HG03280 (cell line): ENCODE results near the gene RIT2.
"Not testable (repeated sequence)": the region's sequence is repeated elsewhere in the genome, so short reads cannot be mapped to it uniquely, and the experiment has no call there.

Experiments
- ATAC-seq: cut with Tn5 transposase; IDR thresholded peaks from one replicate; pipeline ENCODE4 v1.9.1; 2021; ENCODE audit warnings: mild to moderate bottlenecking, moderate library complexity; ENCODE audit not compliant: unreplicated experiment

RIT2 gene

GRCh38 chr18:42854558-42854957 lies 260.9 kb downstream of the RIT2 start:
- no peak for ATAC-seq

- no peak for ATAC-seq
Observed at GRCh38 chr18:42850174-42851083, 265.1 kb downstream of the RIT2 start.

- ATAC-seq: no peak
Observed at GRCh38 chr18:42839408-42839807, 276.1 kb downstream of the RIT2 start.

- ATAC-seq: no peak
Observed at GRCh38 chr18:42838546-42839145, 276.8 kb downstream of the RIT2 start.

GRCh38 chr18:42830936-42831335 lies 284.5 kb downstream of the RIT2 start:
- no peak for ATAC-seq

GRCh38 chr18:42828881-42829280 lies 286.6 kb downstream of the RIT2 start:
- ATAC-seq: no peak

- no peak for ATAC-seq
Observed at GRCh38 chr18:42824178-42824577, 291.3 kb downstream of the RIT2 start.

GRCh38 chr18:42822711-42823110 lies 292.8 kb downstream of the RIT2 start:
- ATAC-seq: no peak

GRCh38 chr18:42821492-42821891 lies 294.0 kb downstream of the RIT2 start:
- ATAC-seq: no peak

- ATAC-seq: no peak
Observed at GRCh38 chr18:42814618-42815017, 300.9 kb downstream of the RIT2 start.

- ATAC-seq: no peak
Observed at GRCh38 chr18:42814184-42814583, 301.3 kb downstream of the RIT2 start.

GRCh38 chr18:42813570-42813969 lies 301.9 kb downstream of the RIT2 start:
- no peak for ATAC-seq

GRCh38 chr18:42807887-42808286 lies 307.6 kb downstream of the RIT2 start:
- ATAC-seq: no peak

- ATAC-seq: no peak
Observed at GRCh38 chr18:42801706-42802105, 313.8 kb downstream of the RIT2 start.

GRCh38 chr18:42798606-42799170 lies 316.8 kb downstream of the RIT2 start:
- ATAC-seq: no peak

GRCh38 chr18:42795213-42795789 lies 320.2 kb downstream of the RIT2 start:
- ATAC-seq: not testable (repeated sequence)

GRCh38 chr18:42792731-42793130 lies 322.8 kb downstream of the RIT2 start:
- ATAC-seq: no peak

GRCh38 chr18:42784632-42785031 lies 330.9 kb downstream of the RIT2 start:
- ATAC-seq: no peak

GRCh38 chr18:42782929-42783328 lies 332.6 kb downstream of the RIT2 start:
- ATAC-seq: no peak

GRCh38 chr18:42781298-42781815 lies 334.1 kb downstream of the RIT2 start:
- ATAC-seq: no peak

- ATAC-seq: no peak
Observed at GRCh38 chr18:42780171-42780570, 335.3 kb downstream of the RIT2 start.
